ENCODE data around the gene CHFR.
A peak's percentile ranks its signal among the peaks of the same experiment; 100 is the strongest.

The CHFR gene

GRCh38 chr12:132874175-132874574 lies 13.2 kb downstream of the CHFR start:
- no peak for TF ChIP-seq CTCF (IDR thresholded peaks at IDR 0.05; ENCODE audit: low read depth, low read length)
- H3K4me3 ChIP-seq (replicated peaks in 1 of 2; ENCODE audit: low read depth in 2 of 2, low read length in 2 of 2), result no peak overlapping the region
- no peak for DNase-seq (ENCODE audit: low read depth in 2 of 2)

GRCh38 chr12:132873724-132874123 lies 13.7 kb downstream of the CHFR start:
- no peak for DNase-seq (ENCODE audit: low read depth in 2 of 2)
- no peak for TF ChIP-seq CTCF (IDR thresholded peaks at IDR 0.05; ENCODE audit: low read depth, low read length)
- H3K4me3 ChIP-seq (replicated peaks in 1 of 2; ENCODE audit: low read depth in 2 of 2, low read length in 2 of 2), result no peak overlapping the region

GRCh38 chr12:132872975-132873421 lies 14.4 kb downstream of the CHFR start:
- no peak overlapping the region for H3K4me3 ChIP-seq (replicated peaks in 1 of 2; ENCODE audit: low read depth in 2 of 2, low read length in 2 of 2)
- no peak for TF ChIP-seq CTCF (IDR thresholded peaks at IDR 0.05; ENCODE audit: low read depth, low read length)
- DNase-seq (ENCODE audit: low read depth in 2 of 2), result no peak

GRCh38 chr12:132872073-132872855 lies 15.1 kb downstream of the CHFR start:
- H3K4me3 ChIP-seq (replicated peaks in 1 of 2; ENCODE audit: low read depth in 2 of 2, low read length in 2 of 2), result no peak overlapping the region
- no peak for DNase-seq (ENCODE audit: low read depth in 2 of 2)
- TF ChIP-seq CTCF (IDR thresholded peaks at IDR 0.05; ENCODE audit: low read depth, low read length), result no peak

GRCh38 chr12:132869551-132869950 lies 17.9 kb downstream of the CHFR start:
- no peak for TF ChIP-seq CTCF (IDR thresholded peaks at IDR 0.05; ENCODE audit: low read depth, low read length)
- DNase-seq (ENCODE audit: low read depth in 2 of 2), result no peak
- H3K4me3 ChIP-seq (replicated peaks in 1 of 2; ENCODE audit: low read depth in 2 of 2, low read length in 2 of 2), result no peak overlapping the region

- DNase-seq (ENCODE audit: low read depth in 2 of 2), result peak; percentile 56 to 87
- TF ChIP-seq CTCF (IDR thresholded peaks at IDR 0.05; ENCODE audit: low read depth, low read length), result no peak
- H3K4me3 ChIP-seq (replicated peaks in 1 of 2; ENCODE audit: low read depth in 2 of 2, low read length in 2 of 2), result no peak overlapping the region
Measured at GRCh38 chr12:132866251-132866828, 21.1 kb downstream of the CHFR start.

All from cardiac fibroblast (primary cell).